Activated CD8-positive, alpha-beta T cell treated with anti-CD3 and anti-CD28 coated beads for 36 hours (primary cell): Measurements from ENCODE around the gene COL6A1. TPM values are rescaled to one million over a fixed set of nuclear protein-coding genes. Genes with fewer than 3 reads are reported as not detected.
"Not testable (repeated sequence)": the region's sequence is repeated elsewhere in the genome, so short reads cannot be mapped to it uniquely, and the experiment has no call there.

Experiments
- ATAC-seq: fragments of 200-7000 bp; cut with Tn5 transposase; one replicate; pipeline ENCODE4 v1.10.0; 2021; ENCODE audit warnings: mild to moderate bottlenecking, moderate library complexity
- CTCF ChIA-PET: fragments of 350-600 bp; sonication (Branson Sonifier 250); formaldehyde crosslinking; loops from one replicate; lab custom pipeline; 2021; ENCODE audit warnings: antibody characterized with exemption; lab: Charles Lee
- POLR2A ChIA-PET: fragments of 350-600 bp; sonication (Branson Sonifier 250); formaldehyde crosslinking; loops from one replicate; lab custom pipeline; 2021; ENCODE audit warnings: antibody characterized with exemption; lab: Charles Lee
- DNase-seq: peaks from one replicate; pipeline ENCODE4 v3.0.0-alpha.2; 2020
- H3K27ac Mint-ChIP-seq: one replicate; pipeline ENCODE4 v1.8.0; 2021; ENCODE audit warnings: mild to moderate bottlenecking, mixed read lengths
- H3K27me3 Mint-ChIP-seq: one replicate; pipeline ENCODE4 v1.8.0; 2021; ENCODE audit warnings: mixed read lengths
- H3K36me3 Mint-ChIP-seq: one replicate; pipeline ENCODE4 v1.8.0; 2021; ENCODE audit warnings: low read depth, mixed read lengths
- H3K4me1 Mint-ChIP-seq: one replicate; pipeline ENCODE4 v1.8.0; 2021; ENCODE audit warnings: low read depth, mixed read lengths
- H3K4me3 Mint-ChIP-seq: one replicate; pipeline ENCODE4 v1.8.0; 2021; ENCODE audit warnings: mild to moderate bottlenecking, moderate library complexity, mixed read lengths
- H3K9me3 Mint-ChIP-seq: one replicate; pipeline ENCODE4 v1.8.0; 2021; ENCODE audit warnings: mixed read lengths
- CTCF ChIP-seq: fragments of 200-600 bp; IDR thresholded peaks from one replicate; pipeline ENCODE4 v1.8.0; 2022; ENCODE audit warnings: antibody characterized with exemption, mild to moderate bottlenecking
- intact Hi-C: fragments of 100-400 bp; cut with micrococcal nuclease; formaldehyde crosslinking; loops from one replicate; pipeline ENCODE4 v1.10.0; 2022
- total RNA-seq, 2 experiments: library from RNA; stranded (reverse); gene quantifications; one replicate each; pipeline ENCODE4 v1.2.3, GENCODE V29; 2021

COL6A1 gene
- total RNA-seq, 2 experiments from 2014 or later, result 4.1 to 5.2 TPM

DNA sequence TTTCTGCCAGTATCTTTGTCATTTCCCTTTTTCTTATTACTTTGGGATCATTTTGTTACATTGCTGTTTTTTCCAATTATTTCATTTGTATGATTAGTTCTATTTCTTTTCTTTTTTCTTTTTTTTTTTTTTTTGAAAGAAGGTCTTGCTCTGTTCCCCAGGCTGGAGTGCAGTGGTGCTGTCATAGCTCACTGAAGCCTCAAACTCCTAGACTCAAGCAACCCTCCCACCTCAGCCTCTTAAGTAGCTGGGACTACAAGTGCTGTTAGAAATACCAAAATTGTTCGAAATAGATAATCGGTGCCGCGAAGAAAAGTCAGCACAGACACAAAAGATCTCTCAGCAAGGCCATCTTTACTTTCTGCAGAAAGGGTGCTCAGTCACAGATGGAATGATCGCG lies 26.6 kb upstream of the COL6A1 start:
- H3K9me3 Mint-ChIP-seq, result no peaks in the 10 kb centered on the region
- no peak for TF ChIP-seq CTCF
- no peak overlapping the region for H3K27ac Mint-ChIP-seq
- no peak overlapping the region for H3K4me3 Mint-ChIP-seq
- H3K36me3 Mint-ChIP-seq, result no peaks in the 10 kb centered on the region
- intact Hi-C loops, result no loop called here
- peaks cover 2% of the 10 kb centered on the region for H3K4me1 Mint-ChIP-seq
- DNase-seq (no peak), ATAC-seq (no peak)
- peaks cover 17% of the 10 kb centered on the region for H3K27me3 Mint-ChIP-seq
- ChIA-PET CTCF (interaction anchor here (0.7 to 1.2 kb wide), 2 partner anchors 32 to 42 kb away, joined by 3 to 4 read pairs; no protein-coding TSS in a partner anchor), POLR2A (no interaction called here)

DNA sequence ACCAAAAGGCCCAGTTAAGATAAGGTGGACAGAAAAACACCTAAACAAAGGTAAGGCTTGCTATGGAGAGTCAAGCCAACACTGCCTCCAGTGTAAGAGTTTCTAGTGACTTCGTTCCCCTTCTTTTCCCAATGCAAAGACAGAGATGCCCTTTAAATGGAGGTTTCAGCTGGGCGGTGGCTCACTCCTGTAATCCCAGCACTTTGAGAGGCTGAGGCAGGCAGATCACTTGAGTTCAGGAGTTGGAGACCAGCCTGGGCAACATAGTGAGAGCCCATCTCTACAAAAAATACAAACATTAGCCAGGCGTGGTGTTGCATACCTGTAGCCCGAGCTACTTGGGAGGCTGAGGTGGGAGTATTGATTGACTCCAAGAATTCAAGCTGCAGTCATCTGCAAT lies 24.0 kb upstream of the COL6A1 start:
- intact Hi-C loops, result no loop called here
- DNase-seq (no peak), ATAC-seq (no peak)
- Mint-ChIP-seq H3K36me3 (no peaks in the 10 kb centered on the region), H3K27me3 (peaks cover 17% of the 10 kb centered on the region), H3K4me1 (peaks cover 2% of the 10 kb centered on the region), H3K27ac (no peak overlapping the region), H3K4me3 (no peak overlapping the region), H3K9me3 (peaks cover 2% of the 10 kb centered on the region)
- ChIA-PET POLR2A (no interaction called here), CTCF (interaction anchor here (1.3 kb wide), 1 partner anchor 14 kb away, joined by 4 read pairs; no protein-coding TSS in a partner anchor)
- TF ChIP-seq CTCF, result no peak

GRCh38 chr21:45957981-45958600 lies 23.5 kb upstream of the COL6A1 start:
- TF ChIP-seq CTCF, result no peak
- intact Hi-C loops, result no loop called here
- Mint-ChIP-seq H3K36me3 (no peaks in the 10 kb centered on the region), H3K9me3 (peaks cover 2% of the 10 kb centered on the region), H3K27me3 (peaks cover 14% of the 10 kb centered on the region), H3K4me1 (peaks cover 2% of the 10 kb centered on the region), H3K4me3 (no peak overlapping the region), H3K27ac (no peak overlapping the region)
- DNase-seq, result no peak
- ChIA-PET CTCF (interaction anchor here (1.3 to 1.7 kb wide), 2 partner anchors 12 to 13 kb away, joined by 4 to 5 read pairs; no protein-coding TSS in a partner anchor), POLR2A (no interaction called here)
- no peak for ATAC-seq

DNA sequence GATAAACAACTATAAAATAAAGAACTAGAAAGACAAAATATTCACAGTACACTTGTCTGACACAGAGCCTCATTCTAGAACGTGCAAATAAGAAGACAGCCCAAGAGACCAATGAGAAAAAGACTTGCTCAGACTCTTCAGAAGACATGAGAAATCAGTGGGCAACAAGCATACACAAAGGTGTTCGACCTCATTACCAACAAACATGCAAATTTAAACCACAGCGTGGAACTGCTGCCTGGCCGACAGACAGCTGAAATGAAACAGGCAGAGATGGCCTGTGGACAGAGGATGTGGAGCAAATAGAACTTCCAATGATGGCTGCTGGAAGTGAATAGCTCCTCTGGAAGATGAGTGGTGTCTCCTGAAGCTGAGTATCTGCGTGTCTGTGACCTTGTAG lies 22.4 kb upstream of the COL6A1 start:
- Mint-ChIP-seq H3K27ac (no peak overlapping the region), H3K27me3 (peaks cover 14% of the 10 kb centered on the region), H3K9me3 (peaks cover 7% of the 10 kb centered on the region), H3K4me1 (peaks cover 2% of the 10 kb centered on the region), H3K36me3 (no peaks in the 10 kb centered on the region), H3K4me3 (no peak overlapping the region)
- no peak for TF ChIP-seq CTCF
- intact Hi-C loops, result no loop called here
- CTCF ChIA-PET, result interaction anchor here (1.7 kb wide), 1 partner anchor 11 kb away, joined by 5 read pairs; no protein-coding TSS in a partner anchor
- ATAC-seq (no peak), DNase-seq (no peak)
- POLR2A ChIA-PET, result no interaction called here

- TF ChIP-seq CTCF, result no peak
- intact Hi-C loops, result no loop called here
- ATAC-seq (no peak), DNase-seq (no peak)
- Mint-ChIP-seq H3K4me1 (peaks cover 2% of the 10 kb centered on the region), H3K27ac (no peak overlapping the region), H3K36me3 (no peaks in the 10 kb centered on the region), H3K4me3 (no peak overlapping the region), H3K27me3 (peaks cover 14% of the 10 kb centered on the region), H3K9me3 (peaks cover 9% of the 10 kb centered on the region)
- ChIA-PET POLR2A (no interaction called here), CTCF (interaction anchor here (1.7 kb wide), 1 partner anchor 10 kb away, joined by 5 read pairs; no protein-coding TSS in a partner anchor)
These were observed 21.7 kb upstream of the COL6A1 start for GRCh38 chr21:45959779-45960390.

DNA sequence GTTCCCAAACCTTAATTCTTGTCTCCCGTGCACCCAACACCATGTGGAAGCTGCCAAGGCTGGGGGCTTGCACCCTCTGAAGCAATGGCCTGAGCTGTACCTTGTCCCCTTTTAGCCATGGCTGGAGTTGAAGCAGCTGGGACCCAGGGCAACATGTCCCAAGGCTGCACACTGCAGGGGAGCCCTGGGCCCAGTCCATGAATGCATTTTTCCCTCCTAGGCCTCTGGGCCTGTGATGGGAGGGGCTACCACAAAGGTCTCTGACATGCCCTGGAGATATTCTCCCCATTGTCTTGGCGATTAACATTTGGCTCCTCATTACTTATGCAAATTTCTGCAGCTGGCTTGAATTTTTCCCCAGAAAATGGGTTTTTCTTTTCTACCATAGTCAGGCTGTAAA lies 20.2 kb upstream of the COL6A1 start:
- H3K27me3 Mint-ChIP-seq, result peaks cover 12% of the 10 kb centered on the region
- H3K9me3 Mint-ChIP-seq, intact Hi-C loops, H3K36me3 Mint-ChIP-seq, H3K27ac Mint-ChIP-seq, ATAC-seq, H3K4me3 Mint-ChIP-seq, H3K4me1 Mint-ChIP-seq, POLR2A ChIA-PET, DNase-seq: not testable (repeated sequence)
- CTCF ChIA-PET, result interaction anchor here (1.3 kb wide), 1 partner anchor 10 kb away, joined by 3 read pairs; no protein-coding TSS in a partner anchor
